NCI-H1048 (cell line): ENCODE measurements around the gene MED13.
"Not testable (repeated sequence)": the region's sequence is repeated elsewhere in the genome, so short reads cannot be mapped to it uniquely, and the experiment has no call there.

Experiments used
- DNase-seq: peaks from one replicate; lab custom pipeline; 2025; lab: John Stamatoyannopoulos, UW

The MED13 gene

DNA sequence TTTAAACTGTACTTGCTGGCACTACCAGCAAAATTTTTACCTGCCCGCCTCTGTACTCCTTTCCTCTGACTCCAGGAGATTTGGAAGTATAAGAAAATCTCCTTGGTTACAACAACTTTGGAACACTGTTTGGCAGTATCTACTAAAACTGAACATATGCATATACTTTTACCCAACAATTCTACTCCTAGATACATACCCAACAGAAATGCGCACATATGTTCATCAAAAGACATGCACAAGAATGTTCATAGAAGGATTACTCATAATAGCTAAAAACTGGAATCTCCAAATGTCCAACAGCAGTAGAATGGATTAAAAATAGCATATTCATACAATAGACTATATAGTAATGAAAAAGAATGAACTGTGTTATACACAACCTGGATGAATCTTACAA, 21.7 kb upstream of the MED13 start:
- no peak for DNase-seq

DNA sequence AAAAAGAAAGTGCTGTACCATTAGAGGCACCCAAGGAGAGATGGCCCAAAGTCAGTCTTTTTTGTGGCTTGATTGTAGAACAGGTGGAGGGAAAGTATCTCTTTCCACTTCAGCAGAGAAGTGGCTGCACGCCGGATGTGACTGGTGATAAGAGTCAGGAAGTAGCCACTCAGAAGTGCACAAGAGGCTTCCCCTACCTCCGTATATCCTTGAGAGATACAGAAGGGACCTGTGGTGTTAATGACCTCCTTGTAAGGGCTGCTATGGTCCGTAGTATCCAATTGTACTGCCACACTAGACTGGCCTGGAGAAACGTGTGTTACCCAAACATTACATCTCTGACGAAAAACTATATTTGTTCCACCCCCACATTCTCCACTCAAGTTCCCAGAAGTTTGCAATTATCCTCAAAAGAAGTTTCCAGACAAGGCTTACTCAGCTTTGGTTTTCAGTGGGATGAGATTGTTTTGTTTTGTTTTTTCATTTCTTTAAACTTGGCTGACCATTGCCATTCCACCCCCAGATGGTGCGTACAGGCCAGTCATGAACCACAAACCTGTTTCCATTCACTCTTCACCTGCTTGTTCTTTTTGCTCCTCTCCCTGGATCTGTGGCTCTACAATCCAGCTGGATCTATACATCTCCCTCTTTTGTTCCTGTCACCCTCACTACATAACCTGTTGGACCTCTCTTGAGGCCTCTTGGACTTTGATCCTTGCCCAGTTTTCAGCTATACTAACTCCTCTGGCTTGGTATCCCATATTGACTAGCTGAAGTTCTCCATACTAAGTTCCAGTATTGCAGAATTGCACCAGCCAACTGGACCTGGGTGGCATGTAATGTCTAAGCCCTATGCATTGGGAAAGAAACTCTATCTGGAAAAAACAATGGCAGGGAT, 20.7 kb upstream of the MED13 start:
- no peak for DNase-seq

DNA sequence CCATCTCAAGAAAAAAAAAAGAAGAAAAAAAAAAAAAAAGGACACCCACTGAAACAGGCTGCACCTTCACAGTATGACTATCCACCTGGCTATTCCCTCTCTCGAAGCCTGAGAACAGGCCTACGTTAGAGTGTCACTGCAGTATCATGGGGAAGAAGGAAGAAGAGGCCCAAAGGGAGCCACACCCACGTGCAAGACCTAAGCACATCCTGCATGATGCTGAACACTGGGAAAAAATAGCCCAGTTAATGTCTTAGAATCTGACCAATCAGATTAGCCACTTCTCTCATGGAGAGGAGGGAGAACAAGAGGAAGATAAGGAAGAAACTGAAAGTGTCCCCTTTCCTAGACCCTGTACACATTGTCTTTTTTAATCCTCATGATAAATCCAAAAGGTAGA, 19.5 kb upstream of the MED13 start:
- no peak for DNase-seq

GRCh38 chr17:62083651-62084050, 18.6 kb upstream of the MED13 start:
- no peak for DNase-seq

DNA sequence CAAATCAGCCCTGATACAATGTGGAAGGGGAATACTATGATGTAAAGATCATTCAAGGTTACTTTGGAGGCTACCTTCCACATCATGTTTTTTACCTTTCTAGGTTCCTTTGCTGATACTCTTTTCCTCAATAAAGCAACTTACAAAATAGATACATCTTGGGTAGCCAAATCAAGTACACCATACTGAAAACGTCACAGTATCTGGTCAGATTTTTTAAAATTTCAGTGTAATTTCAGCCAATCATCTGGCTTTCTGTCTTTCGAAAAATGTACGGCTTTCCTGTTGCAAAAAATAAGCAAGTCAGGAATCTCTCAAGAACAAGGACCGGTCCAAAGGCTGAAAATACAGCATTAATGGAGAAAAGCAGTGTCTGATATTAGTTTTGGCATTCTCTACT, 15.6 kb upstream of the MED13 start:
- no peak for DNase-seq

- DNase-seq, result no peak
Observed at GRCh38 chr17:62078009-62078408, 12.9 kb upstream of the MED13 start.

DNA sequence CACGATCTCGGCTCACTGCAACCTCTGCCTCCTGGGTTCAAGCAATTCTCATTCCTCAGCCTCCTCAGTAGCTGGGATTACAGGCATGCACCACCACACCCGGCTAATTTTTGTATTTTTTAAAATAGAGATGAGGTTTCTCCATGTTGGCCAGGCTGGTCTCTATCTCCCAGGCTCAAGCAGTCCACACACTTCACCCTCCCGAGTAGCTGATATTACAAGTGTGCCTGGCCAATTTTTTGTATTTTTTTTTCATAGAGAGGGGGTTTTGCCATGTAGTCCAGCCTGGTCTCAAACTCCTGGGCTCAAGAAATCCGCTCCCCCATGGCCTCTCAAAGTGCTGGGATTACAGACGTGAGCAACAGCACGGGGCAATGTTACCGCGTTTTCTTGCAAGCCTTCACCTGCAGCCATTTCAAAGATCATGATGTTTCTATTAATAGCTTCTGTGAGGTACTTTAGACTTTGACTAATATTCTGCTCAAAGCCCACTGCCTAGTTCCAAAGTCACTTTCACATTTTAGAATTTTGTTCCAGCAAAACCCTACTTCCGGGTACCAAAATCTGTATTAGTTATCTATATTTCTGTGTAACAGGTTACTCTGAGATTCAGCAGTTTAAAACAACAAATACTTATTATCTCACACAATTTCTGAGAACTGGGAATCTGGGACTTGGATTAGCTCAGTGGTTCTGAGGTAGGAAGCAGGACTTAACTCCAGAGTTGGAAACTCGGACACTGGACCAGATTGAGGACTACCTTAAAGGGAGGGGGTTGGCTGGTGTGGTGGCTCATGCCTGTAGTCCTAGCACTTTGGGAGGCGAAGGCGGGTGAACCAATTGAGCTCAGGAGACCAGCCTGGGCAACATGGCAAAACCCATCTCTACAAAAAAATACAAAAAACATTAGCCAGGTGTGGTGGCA, 12.0 kb upstream of the MED13 start:
- no peak for DNase-seq

GRCh38 chr17:62075308-62075815, 10.3 kb upstream of the MED13 start:
- no peak for DNase-seq

DNA sequence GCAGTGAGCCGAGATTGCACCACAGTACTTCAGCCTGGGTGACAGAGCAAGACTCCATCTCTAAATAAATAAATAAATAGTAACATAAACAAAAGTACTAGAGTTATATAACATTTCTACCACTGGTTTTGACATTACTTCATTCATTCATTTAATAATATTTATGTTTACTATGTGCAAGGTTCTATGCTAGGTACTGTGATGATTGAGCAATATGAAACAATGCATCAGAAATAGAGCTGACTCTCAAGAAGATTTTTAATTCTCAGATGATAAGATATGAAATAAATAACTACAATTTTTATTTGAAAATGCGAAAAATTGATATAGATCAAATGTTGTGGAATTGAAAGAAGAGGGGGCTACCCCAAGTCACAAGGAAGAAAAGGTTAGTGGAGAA, 8.9 kb upstream of the MED13 start:
- no peak for DNase-seq

GRCh38 chr17:62072855-62073254, 7.8 kb upstream of the MED13 start:
- DNase-seq, result not testable (repeated sequence)

DNA sequence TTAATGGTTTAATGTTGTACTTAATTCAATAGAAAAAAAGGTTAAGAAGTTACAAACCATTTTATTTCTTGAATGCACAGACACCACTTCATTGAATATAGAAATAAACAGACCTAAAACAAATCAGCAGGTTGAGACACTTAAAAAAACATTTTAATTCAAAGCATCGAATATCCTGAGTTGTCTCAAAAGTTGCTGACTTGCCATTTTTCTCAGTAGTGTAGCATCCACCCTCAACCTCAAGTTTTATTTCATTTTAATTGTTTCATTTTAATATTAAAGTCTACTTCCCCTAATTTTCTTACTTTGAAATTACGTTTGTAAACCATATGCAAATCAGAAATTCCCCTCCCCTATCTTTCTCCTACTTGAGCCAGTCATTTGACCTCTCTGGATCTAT, 5.8 kb upstream of the MED13 start:
- no peak for DNase-seq

GRCh38 chr17:62067165-62068145, 2.4 kb upstream of the MED13 start:
- no peak for DNase-seq

DNA sequence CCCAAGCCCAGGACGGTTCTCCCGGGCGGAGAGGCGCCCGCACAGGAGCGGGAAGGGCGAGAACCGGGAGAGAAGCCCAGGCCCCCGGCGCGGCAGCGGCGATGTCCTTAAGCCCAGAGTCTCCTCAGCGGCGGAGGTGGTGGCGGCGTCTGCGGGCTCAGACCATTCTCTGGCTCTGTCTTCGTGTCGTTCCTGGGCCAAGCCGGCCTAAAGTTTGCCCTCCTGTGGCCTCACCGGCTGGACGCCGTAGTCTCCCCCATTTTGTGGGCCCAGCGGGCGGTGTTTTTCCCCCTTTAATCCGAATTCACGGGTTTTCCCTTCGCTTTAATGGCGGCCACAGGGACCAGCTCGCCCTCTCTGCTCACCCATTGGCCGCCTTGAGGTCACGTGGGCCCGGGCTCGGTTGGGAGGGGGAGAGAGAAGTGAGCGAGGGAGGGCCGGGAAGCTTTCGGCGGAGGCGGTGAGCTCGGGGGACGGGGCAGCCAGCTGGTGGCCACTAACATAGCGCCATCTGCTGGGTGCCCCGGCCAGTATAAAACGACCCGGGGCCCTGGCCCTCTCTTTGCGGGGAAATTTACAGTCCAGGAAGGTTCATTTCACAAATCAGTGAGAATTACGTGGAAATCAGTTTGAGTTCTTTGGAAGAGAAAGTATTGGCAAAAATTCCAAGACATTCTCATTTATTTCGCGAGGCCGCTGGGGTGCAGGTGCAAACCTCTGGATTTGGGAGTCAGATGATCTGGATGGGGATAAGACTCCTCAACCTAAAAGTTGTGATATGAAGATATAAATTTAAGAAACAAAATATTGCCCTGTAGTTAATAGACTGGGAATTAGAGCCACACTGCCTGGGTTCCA, 762 bp upstream of the MED13 start:
- peak; percentile 97 for DNase-seq

DNA sequence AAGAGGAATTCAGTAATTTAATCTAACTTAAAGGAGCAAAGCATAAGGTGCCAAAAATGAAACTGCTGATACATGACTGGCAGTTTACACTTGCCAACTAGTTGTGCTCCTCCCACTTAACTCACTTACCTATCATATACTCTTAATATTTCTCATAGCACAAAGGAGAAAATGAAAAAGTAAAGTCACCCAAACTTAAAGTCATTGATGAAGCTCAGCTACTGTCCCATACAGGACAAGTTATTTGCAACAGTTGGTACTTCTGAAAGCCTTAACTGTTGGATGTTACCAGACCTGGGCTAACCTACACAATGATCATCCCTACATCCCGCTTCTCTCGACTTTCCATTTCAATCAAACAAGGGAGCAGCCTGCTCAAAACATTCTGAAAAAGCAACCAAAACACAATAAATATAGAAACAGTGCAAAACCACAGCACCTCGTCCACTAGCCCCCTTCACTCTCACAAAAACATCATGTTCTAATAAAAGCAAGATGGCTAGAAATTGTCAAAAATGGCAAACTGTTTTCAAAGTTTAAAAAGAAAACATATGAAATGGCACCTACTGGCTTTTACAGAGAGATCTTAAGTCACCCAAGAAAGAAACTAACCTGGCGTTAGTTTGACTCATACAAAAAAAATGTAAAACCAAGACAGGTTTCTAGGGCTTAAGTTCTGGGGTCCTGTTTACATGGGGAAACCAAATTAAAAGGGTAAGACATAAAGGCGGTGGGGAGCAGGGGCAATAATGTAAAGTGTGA, 868 bp downstream of the MED13 start:
- DNase-seq, result no peak

- DNase-seq, result no peak
Observed at GRCh38 chr17:62062944-62063343, 2.1 kb downstream of the MED13 start.

GRCh38 chr17:62062302-62062701, 2.8 kb downstream of the MED13 start:
- DNase-seq, result no peak

- no peak for DNase-seq
Observed at GRCh38 chr17:62059414-62059813, 5.7 kb downstream of the MED13 start.

- DNase-seq, result no peak
Observed at GRCh38 chr17:62058611-62059010, 6.5 kb downstream of the MED13 start.

DNA sequence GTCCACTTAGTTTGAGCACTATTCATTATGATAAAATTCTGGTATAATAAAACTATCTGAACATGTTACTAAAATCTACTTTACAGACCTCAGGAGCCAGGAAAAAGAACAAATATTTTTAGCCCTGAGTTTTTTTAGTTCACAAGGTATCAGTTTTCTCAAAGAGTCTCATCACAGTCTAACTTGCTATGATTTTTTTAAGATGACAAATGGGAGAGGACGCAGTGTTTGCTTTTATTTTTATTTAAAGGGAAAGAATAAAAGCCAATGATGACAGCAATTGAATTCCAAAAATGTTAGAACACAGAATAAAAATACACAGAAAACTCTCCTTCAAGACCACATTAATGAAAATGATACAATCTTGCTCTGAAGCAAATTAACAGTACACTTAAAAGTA, 7.4 kb downstream of the MED13 start:
- DNase-seq, result no peak
